ENCODE measurements around the gene SYNGR2.

The SYNGR2 gene

GRCh38 chr17:78144736-78145641 lies 23.4 kb upstream of the SYNGR2 start:
- no peak for TF ChIP-seq CTCF (IDR thresholded peaks at IDR 0.05; ENCODE audit: extremely low read depth, insufficient read depth, missing control alignments)
- DNase-seq (ENCODE audit: low spot score), result no peak
- in situ Hi-C loops (cut with MboI; ENCODE audit: low pct_unique_long_range_greater_than_20kb, low sequenced_read_pairs, unreplicated experiment), result no loop called here

- in situ Hi-C loops (cut with MboI; ENCODE audit: low pct_unique_long_range_greater_than_20kb, low sequenced_read_pairs, unreplicated experiment), result no loop called here
- no peak for TF ChIP-seq CTCF (IDR thresholded peaks at IDR 0.05; ENCODE audit: extremely low read depth, insufficient read depth, missing control alignments)
- DNase-seq (ENCODE audit: low spot score), result no peak
Measured at GRCh38 chr17:78146471-78146869, 21.9 kb upstream of the SYNGR2 start.

DNA sequence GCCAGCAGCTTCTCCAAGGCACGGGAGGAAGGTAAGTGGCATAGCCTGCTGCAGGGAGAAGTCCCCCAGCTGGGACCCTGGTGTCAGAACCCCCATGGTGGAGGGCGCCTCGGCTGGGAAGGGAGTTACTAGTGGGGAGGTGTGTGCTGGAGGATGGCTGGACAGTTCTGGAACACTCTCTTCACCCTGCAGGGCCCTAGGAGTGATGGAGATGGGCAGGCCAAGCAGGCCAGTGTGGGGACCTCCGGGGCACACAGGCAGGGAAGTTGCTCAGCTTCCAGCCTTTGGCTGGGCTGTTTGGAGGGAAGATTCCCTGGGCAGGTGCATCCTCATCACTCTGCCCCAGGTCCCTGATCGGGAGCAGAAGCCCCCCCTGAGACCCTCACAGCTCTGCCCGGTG lies 21.5 kb upstream of the SYNGR2 start:
- TF ChIP-seq CTCF (IDR thresholded peaks at IDR 0.05; ENCODE audit: extremely low read depth, insufficient read depth, missing control alignments), result no peak
- in situ Hi-C loops (cut with MboI; ENCODE audit: low pct_unique_long_range_greater_than_20kb, low sequenced_read_pairs, unreplicated experiment), result no loop called here
- no peak for DNase-seq (ENCODE audit: low spot score)

DNA sequence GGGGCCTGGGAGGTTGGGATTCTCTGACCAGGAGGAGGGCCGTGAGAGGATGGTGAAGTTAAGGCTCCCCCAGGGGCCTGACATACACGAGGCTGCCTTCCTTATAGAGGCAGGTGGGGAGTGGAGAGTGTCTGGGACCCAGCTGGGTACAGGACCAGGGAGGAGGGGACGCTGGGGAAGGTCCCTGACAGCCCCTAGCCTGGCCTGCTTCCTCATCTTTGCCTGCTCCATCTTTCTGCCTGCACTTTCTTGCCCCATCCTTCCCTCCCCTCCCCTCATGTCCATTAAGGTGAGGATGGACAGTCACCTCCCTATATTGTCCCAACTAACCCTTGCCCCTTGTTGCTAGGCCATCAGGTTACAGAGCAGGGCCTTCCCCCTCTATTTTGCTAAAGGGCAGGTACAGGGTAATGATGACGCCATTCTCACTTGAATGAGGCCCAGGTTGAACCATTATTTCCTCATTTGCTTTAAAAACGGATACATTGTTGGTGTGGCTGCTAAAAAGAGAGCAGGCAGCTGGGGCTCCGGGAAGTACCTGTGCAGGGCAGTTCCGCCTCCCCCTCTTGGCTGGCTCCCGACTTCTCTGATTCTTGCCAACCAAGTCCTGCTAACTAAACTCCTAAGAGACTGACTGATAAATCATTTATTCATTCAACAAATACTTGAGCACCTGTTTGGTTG lies 20.9 kb upstream of the SYNGR2 start:
- in situ Hi-C loops (cut with MboI; ENCODE audit: low pct_unique_long_range_greater_than_20kb, low sequenced_read_pairs, unreplicated experiment), result no loop called here
- no peak for TF ChIP-seq CTCF (IDR thresholded peaks at IDR 0.05; ENCODE audit: extremely low read depth, insufficient read depth, missing control alignments)
- no peak for DNase-seq (ENCODE audit: low spot score)

DNA sequence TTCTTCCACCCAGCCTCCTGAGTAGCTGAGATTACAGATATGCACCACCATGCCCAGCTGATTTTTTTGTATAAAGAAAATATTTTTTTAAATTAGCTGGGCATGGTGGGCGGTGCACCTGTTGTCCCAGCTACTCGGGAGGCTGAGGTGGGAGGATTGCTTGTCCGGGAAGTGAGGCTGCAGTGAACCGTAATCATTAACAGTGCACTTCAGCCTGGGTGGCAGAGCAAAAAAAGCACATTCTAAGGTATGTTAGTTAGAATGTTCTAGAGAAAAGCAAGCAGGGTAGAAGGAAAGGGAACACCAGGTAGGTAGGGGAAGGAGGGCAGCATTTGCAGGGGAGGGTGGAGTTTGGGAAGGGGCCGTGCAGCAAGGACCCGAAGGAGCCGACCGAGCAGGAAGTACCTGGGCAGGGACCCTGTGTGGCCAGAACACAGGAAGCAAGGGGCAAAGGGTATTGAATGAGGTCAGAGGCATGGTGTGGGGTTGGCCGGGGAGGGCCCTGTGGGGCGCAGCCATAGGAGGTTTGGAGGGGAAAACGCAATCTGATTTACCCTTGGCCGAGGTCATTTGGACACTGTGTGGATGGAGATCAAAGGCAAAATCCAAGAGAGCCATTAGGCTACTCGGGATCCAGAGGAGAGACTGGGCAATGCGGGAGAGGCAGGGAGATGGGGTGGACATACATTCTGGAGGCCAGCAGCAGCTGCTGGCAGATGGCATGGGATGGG lies 19.9 kb upstream of the SYNGR2 start:
- in situ Hi-C loops (cut with MboI; ENCODE audit: low pct_unique_long_range_greater_than_20kb, low sequenced_read_pairs, unreplicated experiment), result no loop called here
- TF ChIP-seq CTCF (IDR thresholded peaks at IDR 0.05; ENCODE audit: extremely low read depth, insufficient read depth, missing control alignments), result no peak
- DNase-seq (ENCODE audit: low spot score), result no peak

- DNase-seq (ENCODE audit: low spot score), result no peak
- in situ Hi-C loops (cut with MboI; ENCODE audit: low pct_unique_long_range_greater_than_20kb, low sequenced_read_pairs, unreplicated experiment), result no loop called here
- TF ChIP-seq CTCF (IDR thresholded peaks at IDR 0.05; ENCODE audit: extremely low read depth, insufficient read depth, missing control alignments), result no peak
Measured at GRCh38 chr17:78151514-78152008, 16.8 kb upstream of the SYNGR2 start.
